ENCODE measurements around the gene VLDLR. TPM values are rescaled to one million over a fixed set of nuclear protein-coding genes. Genes with fewer than 3 reads are reported as not detected.

VLDLR gene
- polyA plus RNA-seq, 1 donor, result 21.9 TPM

Other genes starting within 250 kb of the VLDLR start
- 0.27 TPM for gene KCNV2, start 95.7 kb downstream of the VLDLR start, polyA plus RNA-seq (ENCODE audit: insufficient read length)
- gene PUM3, start 222.3 kb downstream of the VLDLR start, polyA plus RNA-seq (ENCODE audit: insufficient read length), result 21.0 TPM